HG03196 (cell line): Measurements from ENCODE around the gene CAMKV.
"Not testable (repeated sequence)": the region's sequence is repeated elsewhere in the genome, so short reads cannot be mapped to it uniquely, and the experiment has no call there.

Experiments
- ATAC-seq: cut with Tn5 transposase; IDR thresholded peaks from one replicate; pipeline ENCODE4 v1.9.1; 2021; ENCODE audit not compliant: unreplicated experiment

CAMKV gene, protein sequence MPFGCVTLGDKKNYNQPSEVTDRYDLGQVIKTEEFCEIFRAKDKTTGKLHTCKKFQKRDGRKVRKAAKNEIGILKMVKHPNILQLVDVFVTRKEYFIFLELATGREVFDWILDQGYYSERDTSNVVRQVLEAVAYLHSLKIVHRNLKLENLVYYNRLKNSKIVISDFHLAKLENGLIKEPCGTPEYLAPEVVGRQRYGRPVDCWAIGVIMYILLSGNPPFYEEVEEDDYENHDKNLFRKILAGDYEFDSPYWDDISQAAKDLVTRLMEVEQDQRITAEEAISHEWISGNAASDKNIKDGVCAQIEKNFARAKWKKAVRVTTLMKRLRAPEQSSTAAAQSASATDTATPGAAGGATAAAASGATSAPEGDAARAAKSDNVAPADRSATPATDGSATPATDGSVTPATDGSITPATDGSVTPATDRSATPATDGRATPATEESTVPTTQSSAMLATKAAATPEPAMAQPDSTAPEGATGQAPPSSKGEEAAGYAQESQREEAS

DNA sequence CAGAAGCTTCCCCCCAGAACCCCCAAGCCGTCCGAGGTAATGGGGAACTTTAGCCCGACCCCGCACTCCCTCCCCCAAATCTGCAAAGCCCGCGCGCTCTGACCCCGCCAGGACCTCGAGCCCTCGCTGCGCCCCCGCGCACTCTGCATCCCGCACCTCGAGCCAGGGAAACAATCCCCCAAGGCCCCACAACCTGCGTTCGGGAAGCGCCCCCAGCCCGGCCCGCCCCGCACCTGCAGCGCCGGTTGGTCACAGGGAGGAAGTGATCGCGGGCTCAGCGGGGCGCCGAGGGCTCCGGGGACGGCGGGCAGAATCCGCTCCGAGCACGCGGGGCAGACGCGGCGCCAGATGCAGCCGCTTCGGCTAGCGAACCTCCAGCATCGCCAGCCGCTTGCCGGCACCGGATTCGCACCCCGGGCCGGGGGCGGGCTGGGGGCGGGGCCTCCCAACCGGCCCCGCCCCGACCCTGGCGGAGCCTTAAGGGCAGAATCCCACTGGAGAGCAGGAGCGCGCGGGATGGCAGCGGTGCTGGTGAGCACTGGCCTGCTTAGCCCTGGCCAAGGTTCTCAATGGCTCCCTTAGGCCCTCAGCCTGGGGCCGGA is at the start of gene CAMKV:
TSS of gene CAMKV (minus strand) at position 382 of the 602 bp plus-strand sequence. CDS start 7,518 bp downstream, outside the sequence.
- no peak for ATAC-seq

DNA sequence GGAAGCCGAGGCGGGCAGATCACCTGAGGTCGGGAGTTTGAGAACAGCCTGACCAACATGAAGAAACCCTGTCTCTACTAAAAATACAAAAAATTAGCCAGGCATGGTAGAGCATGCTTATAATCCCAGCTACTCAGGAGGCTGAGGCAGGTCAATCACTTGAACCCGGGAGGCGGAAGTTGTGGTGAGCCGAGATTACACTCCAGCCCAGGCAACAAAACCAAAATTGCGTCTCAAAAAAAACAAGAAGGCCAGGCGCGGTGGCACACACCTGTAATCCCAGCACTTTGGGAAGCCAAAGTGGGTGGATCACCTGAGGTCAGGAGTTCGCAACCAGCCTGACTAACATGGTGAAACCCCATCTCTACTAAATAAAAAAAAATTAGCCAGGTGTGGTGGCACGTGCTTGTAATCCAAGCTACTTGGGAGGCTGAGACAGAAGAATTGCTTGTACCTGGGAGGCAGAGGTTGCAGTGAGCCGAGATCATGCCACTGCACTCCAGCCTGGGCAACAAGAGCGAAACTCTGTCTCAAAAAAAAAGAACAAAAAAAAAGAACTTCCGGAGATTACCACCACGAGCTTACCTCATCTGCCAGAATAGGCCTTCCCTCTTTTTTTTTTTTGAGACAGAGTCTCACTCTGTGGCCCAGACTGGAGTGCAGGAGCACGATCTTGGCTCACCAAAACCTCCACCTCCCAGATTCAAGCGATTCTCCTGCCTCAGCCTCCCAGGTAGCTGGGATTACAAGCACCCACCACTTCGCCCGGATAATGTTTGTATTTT is 48.3 kb upstream of the CAMKV start:
- not testable (repeated sequence) for ATAC-seq

DNA sequence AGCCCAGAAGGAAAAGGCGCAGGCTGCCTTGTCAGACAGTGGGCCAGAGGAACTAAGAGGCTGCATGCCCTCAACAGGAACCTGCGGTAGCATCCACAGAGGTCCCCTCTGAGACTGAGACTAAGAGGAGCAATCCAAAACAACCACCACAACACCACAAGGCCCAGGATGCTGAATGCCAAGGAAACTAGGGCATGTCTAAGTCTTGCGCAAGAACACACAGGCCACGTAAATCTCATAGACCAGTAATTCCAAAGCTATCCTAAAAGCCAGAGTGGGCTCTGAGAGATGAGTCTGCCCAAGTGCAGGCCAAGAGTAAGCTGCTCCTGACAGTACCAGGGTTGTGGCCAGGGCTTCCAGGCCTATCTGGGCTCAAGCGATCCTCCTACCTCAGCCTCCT is 47.0 kb upstream of the CAMKV start:
- no peak for ATAC-seq

DNA sequence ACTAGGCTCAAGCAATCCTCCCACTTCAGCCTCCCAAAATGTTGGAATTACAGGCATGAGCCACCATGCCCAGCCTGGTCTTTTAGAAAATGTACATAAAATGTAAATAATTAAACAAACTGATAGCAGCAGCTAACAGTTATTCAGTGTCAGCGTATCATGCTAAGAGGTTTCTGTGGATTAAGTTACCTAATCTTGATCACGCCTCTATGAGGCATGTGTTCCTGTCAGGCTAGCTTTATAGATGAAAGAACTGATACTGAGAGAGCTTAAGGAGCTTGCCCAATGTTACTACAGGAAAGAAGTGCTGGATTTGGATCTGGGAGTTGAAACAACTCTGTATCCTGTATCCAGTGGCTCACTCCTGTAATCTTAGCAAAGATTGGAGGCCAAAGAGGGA is 45.2 kb upstream of the CAMKV start:
- ATAC-seq: no peak

DNA sequence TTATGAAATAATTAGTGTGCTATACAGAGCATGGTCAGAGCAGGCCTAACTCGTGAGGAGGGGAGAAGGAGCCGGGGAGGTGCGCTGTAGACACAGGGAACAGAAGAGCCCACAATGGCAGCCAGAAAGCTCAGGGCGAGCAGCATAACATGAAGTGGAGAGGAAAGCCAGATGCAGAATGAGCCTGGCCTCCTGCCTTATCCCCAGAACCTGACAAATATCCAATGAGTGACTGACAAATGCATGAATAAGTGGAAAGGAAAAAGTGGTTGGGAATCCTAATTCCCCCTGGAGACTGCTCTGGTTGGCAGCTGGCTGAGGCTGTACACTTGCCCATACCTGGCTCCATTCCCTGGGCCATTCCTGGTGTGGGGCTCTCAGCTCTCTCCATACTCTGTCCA is 43.2 kb upstream of the CAMKV start:
- no peak for ATAC-seq

DNA sequence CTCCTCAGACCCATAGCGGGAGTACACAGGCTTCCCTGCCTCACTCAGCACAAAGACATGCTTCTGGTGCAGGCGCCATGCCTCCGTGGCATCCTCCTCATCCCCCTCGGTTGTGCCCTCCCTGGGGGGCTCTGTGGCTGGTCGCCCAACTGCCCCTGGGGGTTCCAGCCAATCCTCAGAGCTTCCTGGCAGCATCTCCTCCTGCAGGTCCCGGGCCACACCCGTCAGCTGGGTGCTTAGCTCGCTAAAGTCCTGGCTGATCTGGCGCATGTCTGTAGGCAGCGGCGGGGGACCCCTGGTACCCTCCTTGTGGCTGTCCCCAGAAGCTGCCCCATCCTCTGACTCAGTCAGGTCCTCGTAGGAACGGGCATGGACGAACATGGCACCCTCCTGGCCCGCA is 41.9 kb upstream of the CAMKV start:
- ATAC-seq: no peak

DNA sequence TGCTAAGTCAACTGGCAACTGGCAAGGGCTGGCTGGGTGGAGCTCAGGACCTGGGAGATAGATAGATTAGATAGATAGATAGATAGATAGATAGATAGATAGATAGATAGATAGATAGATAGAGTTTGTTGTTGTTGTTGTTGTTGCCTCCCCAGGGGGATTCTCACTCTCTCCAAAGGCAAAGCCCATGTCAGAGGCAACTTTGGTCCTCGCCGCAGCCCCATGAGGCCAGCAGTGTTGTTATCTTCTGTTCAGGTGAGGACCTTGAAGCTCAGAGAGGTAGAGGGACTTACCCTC is 41.4 kb upstream of the CAMKV start:
- no peak for ATAC-seq

DNA sequence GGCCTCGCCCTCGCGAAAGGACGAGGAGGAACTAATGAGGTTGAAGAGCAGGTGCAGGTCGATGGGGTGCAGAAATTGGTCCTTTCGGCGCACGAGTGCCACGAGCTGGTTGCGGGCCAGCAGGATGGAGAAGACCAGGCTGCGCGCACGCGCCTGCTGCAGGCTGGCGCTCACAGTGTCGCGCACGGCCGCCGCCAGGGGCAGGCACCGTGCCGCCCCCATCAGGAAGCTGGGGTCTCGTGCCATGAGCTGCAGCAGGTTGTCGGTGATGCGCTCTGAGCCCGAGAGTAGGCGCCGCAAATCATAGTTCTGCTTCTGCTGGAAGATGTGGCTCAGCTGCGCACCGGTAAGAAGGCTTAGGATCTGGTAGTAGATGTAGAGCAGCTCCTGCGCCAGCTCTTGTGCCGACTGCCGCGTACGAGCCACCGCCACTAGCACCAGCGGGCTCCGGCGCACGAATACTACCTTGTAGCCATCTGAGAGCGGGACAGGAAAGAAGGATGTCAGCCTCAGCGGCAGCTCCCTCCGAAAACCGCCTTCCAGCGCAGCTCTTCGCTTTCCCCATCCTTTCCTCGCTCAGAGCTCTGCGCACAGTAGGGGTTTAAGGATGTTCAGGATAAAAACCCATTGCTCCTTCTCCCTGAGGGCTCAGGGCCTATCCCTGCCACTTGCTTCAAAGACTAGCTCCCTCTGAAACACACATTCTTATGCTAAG is 40.9 kb upstream of the CAMKV start:
- no peak for ATAC-seq

DNA sequence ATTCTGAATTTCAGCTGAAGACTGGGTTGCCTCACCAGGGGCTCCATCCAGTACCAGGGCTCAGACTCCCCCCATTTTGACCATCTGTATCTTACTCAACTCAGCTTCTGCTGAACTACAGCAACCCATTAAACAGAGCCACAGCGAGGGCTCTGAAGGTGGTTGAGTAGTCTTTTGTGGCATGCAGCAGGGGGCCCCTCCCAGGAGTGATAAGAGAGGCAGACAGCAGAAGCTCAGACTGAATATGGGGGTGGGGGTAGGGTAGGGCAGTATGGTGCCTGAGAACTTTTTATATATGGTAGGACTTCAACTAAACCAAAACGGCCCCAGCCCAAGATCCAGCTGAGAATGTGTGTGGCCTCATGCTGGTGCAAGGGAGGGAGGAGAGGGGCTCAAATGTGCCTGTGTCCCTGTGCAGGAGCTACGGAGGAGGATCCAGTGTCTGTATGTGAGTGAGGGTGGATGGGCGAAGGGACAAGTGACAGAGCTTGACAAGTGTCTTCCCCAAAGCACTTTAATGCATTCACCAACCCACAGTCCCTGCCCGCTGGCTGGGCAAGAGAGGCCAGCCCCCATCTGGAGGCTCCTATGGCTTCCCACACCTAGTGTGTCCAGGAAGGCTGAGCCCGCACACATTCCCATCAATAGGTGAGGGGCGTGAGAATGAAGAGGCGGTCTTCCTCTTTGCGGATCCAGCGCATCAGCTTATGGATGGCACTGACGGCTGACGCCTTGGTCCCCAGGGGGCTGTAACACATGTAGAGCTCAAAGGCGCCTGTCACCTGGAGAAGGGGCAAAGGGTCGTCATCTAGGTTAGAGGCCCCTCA is 38.9 kb upstream of the CAMKV start:
- ATAC-seq: no peak

DNA sequence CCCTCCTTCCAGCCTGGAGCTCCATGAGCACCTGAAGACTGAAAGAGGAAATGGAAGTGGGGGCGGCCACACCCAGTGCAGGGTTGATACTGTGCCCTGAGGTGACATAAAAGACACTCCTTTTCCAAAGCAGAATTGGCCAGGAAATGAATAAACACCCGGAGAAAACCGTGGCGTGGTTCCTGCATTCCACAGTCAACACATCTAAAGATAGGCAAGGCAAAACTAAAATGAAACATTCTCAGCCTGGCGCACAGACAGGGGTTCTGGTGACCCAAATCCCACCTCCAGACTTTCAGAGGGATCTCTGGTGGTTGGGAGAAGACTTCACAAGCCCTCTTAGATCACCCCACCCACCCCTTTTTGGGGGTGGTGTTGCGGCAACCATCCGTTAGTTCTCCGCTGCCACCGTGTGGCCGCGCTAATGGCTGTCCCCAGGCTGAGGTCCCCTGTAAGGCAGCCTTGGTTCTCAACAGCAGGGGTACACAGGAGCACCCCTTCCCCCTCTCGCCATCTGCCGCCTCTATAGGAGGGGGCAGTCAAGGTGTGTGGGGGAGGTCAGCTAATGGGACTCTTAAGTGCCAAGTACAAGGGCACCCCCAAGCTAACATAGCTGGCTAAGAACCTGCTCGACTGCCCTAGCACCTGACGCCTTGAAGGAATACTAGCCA is 36.5 kb upstream of the CAMKV start:
- ATAC-seq: no peak

DNA sequence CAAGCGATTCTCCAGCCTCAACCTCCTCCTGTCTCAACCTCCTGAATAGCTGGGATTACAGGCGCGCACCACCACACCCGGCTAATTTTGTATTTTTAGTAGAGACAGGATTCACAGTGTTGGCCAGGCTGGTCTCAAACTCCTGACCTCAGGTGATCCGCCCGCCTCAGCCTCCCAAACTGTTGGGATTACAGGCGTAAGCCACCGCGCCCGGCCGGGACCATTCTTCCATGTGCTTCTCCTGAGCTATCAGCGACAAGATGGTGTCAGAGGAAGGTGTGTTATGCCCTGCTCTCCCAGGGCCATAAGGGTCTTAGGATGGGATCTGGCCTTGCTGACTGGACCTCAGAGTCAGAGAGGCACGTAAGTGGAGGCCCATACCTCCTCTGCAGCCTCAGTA is 34.7 kb upstream of the CAMKV start:
- not testable (repeated sequence) for ATAC-seq

DNA sequence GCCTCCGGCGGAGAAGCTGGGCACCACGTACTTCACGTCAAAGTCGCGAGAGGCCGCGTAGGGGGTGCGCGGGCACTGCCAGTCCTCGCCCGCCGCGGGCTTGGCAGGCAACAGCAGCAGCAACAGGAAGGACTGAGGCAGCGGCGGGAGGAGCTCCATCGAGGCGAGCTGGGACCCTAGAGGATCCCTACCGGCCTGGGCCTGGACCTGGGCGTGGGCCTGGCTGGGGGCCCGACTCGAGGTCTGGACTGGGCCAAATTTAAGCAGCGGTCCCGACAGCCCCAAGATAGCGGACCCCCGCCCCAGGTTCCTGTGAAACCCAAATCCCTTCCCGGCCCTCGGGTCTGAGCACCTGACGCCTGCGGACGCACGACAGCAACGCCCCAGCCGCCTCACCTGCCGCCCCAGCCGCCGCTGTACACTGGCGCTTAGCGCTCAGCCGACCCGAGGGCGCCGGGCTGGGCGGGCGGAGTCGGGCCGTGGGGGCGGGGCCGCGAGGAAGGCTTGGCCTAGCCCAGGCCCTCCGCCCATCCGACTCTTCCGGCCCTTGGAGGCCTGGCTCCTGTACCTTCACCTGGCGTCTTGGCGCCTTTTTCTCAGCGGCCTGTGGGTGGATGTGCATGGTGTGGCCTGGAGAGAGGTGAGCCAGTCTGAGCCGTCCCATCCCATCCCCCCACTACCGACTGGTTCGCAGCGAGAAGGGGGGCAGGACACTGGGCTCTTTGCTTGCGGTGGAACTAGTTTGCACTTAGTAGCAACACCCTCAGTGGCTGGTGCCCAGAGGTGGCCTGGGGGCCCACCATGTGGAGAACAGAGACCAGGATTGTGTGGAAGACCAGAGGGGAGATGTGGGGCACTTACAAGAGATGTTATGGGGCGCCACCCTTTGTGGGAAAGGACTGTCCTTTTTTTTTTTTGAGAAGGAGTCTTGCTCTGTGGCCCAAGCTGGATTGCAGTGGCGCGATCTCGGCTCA is 34.0 kb upstream of the CAMKV start, which contains the start of gene MST1R:
TSS of gene MST1R (minus strand) at position 423 of the 974 bp plus-strand sequence. CDS start at position 159, 264 bp downstream.
- peak; percentile 58 for ATAC-seq

DNA sequence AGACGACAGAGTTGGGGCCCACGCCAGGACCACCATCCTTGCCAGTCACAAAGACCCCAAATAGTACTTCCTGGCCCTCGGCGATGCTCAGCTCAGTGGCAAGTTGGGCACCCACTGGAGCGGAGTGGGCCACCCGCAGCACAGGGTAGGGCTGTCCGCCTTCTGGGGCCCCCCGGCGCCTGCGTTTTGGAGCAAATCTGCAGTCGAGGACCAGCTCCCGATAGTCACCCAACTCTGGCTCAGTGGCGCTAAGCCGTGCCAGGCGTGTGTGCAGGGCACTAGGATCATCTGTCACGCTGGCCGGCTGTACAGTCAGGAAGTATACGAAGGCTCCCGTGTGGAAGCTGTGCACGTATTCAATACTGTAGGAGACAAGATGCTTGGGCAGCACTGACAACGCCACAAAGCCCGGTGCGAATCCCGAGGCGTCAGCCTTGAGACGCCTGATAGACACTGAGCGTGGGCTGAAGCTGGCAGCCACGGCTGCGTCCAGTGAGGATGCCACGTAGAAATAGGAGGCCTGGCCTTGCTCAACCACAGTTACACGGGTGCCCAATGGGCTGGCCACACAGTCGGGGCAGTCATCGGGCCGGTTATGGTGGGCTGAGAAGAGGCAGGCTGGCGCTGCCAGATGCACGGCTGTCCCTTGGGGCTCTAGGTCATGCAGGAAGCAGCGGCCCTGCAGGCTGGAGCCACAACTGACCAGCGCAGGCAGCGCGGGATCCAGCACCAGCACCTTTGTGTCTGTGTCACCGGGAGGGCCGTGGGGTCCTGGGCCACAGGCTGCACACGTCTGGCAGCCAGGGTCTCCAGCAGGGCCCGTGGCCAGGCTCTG is 33.0 kb upstream of the CAMKV start:
- ATAC-seq: no peak

DNA sequence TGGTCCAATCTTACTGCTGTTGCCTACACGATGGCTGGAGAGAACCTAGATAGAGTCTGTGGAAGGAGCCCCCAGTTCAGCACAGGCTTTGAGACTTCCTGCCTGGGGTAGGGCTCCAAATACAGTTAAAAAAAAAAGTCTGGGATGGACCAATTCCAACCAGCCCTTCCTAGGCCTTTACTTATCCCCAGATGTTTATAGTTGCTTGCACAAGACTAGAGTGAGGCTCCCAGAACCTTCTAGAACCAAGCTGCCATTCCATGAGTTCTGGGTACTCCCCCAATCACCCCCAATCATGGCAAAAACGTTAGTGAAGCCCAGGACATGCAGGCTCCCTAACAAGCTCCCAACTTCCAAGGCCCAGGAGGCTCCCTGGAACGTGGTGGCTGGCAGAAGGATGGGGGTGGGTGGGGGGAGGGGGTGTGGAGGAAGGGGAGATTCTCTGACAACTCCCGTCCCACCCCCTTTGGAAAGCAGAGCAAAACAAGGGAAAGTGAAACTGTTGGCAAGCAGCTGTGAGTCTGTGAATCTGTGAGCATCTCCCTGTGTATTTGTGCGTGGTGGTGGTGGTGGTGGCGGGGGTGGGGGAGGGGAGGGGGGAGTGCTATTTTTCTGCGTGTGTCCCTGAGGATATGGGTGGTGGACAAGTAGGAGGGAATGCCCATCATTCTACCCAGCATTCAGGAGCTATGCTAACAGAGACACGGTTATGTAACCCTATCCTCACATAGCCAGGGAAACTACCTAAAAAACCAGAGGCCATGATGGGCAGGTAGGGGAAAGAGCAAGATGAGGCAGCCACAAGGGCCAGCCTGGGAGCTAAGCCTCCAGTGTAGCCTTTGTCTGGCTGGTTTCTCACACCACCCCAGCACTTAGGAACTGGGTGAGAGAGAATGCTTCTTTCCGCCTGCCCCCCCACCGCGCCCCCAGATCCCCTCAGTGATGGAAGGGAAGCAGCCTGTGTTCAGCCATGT is 31.9 kb upstream of the CAMKV start:
- no peak for ATAC-seq

DNA sequence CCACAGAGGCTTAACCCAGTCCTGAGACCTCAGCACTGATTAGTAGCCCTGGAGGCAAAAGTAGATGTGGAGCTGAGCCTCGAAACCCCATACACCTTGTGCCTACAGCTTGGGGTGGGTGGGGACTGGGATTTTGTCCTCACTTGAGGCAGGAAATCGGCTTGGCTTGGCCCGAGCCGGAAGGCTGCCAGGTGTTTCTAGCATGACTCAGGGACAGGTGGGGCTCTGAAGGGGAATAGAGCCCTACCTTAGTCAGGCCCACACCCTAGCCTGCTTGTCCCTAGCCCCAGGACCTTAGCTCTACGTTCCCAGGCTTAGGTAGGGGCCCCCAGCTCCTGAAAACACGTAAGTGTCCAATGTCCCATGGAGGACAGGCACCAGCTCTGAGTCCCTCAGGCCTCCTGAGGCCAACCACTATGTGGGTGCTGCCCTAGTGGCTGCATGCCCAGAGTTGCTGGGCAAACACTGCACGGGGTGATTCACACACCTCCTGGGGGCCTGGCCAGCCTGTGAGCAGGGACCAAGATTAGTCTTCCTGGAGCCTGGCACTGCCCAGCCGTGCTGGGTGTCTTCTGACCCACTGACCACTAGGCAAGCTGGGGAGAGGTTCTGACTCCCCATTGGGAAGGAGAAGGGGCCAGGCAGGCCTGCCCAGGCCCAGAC is 30.9 kb upstream of the CAMKV start:
- ATAC-seq: no peak

DNA sequence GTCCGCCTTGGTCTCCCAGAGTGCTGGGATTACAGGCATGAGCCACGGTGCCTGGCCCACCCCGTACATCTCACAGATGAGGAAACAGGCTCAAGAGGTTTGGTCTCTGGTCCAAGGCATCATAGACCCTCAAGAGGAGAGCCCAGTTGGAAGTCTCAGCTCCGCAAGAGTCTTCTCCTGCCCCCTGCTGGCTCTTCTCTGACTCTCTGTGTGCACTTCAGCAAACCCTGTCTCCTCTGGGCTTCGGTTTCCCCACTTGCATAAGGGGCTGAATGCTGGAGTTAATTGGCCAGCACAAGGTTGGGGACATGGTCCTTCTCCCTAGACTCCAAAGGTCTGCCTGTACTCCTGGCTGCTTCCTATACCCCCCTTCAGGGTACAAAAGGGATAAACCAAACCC is 30.1 kb upstream of the CAMKV start:
- ATAC-seq: no peak
